CD4-positive, alpha-beta T cell (primary cell): Measurements from ENCODE around the gene ACACB. TPM values are rescaled to one million over a fixed set of nuclear protein-coding genes. Genes with fewer than 3 reads are reported as not detected.

Experiments
- ATAC-seq: fragments of 200-7000 bp; cut with Tn5 transposase; one replicate; pipeline ENCODE4 v1.10.0; 2022; ENCODE audit warnings: mild to moderate bottlenecking; ENCODE audit not compliant: poor library complexity
- CTCF ChIA-PET: fragments of 350-600 bp; sonication (Branson Sonifier 250); formaldehyde crosslinking; loops from one replicate; lab custom pipeline; 2021; ENCODE audit warnings: antibody characterized with exemption, inconsistent platforms; lab: Charles Lee
- POLR2A ChIA-PET: fragments of 350-600 bp; sonication (Branson Sonifier 250); formaldehyde crosslinking; loops from one replicate; lab custom pipeline; 2021; ENCODE audit warnings: antibody characterized with exemption, inconsistent platforms; lab: Charles Lee
- DNase-seq, 14 experiments: peaks; one replicate each; pipeline ENCODE4 v3.0.0-alpha.2; 2013 to 2020; ENCODE audit warnings: mixed read lengths in 2 of 14
- H3K27ac ChIP-seq, 2 donors: one replicate each; pipeline versions ENCODE4 v1.5.1 to v1.7.0; 2013; ENCODE audit warnings: low read length in 2 of 2, low read depth in 1 of 2, mild to moderate bottlenecking in 1 of 2
- H3K27me3 ChIP-seq, 2 experiments: 1 replicate in 1 of 2; 2 replicates in 1 of 2; pipeline versions ENCODE4 v1.6.1 to v1.7.0; 2013; ENCODE audit warnings: low read length in 2 of 2, control low read depth in 1 of 2, mild to moderate bottlenecking in 1 of 2, moderate library complexity in 1 of 2; ENCODE audit not compliant: insufficient read depth in 2 of 2, control insufficient read depth in 1 of 2
- H3K36me3 ChIP-seq: one replicate; pipeline ENCODE4 v1.6.1; 2013; ENCODE audit warnings: low read length, control low read depth; ENCODE audit not compliant: insufficient read depth
- H3K4me1 ChIP-seq: one replicate; pipeline ENCODE4 v1.6.1; 2013; ENCODE audit warnings: low read length, control low read depth; ENCODE audit not compliant: insufficient read depth
- H3K4me3 ChIP-seq: one replicate; pipeline ENCODE4 v1.5.1; 2013; ENCODE audit warnings: mild to moderate bottlenecking, low read length, moderate library complexity
- H3K9me3 ChIP-seq, 2 experiments: 1 replicate in 1 of 2; 2 replicates in 1 of 2; pipeline versions ENCODE4 v1.6.1 to v1.7.0; 2013; ENCODE audit warnings: low read length in 2 of 2, mild to moderate bottlenecking in 2 of 2, control low read depth in 1 of 2, moderate library complexity in 1 of 2; ENCODE audit not compliant: control insufficient read depth in 1 of 2, insufficient read depth in 1 of 2
- H3K27ac Mint-ChIP-seq: one replicate; pipeline ENCODE4 v1.8.0; 2020; ENCODE audit warnings: mixed read lengths
- H3K27me3 Mint-ChIP-seq: one replicate; pipeline ENCODE4 v1.8.0; 2021; ENCODE audit warnings: mixed read lengths
- H3K36me3 Mint-ChIP-seq: one replicate; pipeline ENCODE4 v1.8.0; 2021; ENCODE audit warnings: low read depth, mixed read lengths
- H3K4me1 Mint-ChIP-seq: one replicate; pipeline ENCODE4 v1.8.0; 2021; ENCODE audit warnings: low read depth, mixed read lengths
- H3K4me3 Mint-ChIP-seq: one replicate; pipeline ENCODE4 v1.8.0; 2020; ENCODE audit warnings: mild to moderate bottlenecking, mixed read lengths
- H3K9me3 Mint-ChIP-seq: one replicate; pipeline ENCODE4 v1.8.0; 2020; ENCODE audit warnings: mixed read lengths
- CTCF ChIP-seq: fragments of 200-600 bp; IDR thresholded peaks from one replicate; pipeline ENCODE4 v1.8.0; 2022; ENCODE audit warnings: antibody characterized with exemption, mild to moderate bottlenecking
- intact Hi-C, 2 experiments: fragments of 100-400 bp; cut with DNase I in 1 of 2; cut with micrococcal nuclease in 1 of 2; formaldehyde crosslinking; loops; one replicate each; pipeline versions ENCODE4 v1.15.1 to v1.9.0; 2023 to 2025; cut with DNase I, micrococcal nuclease
- total RNA-seq, 174 experiments: library from RNA in 2 of 174; stranded (reverse) in 2 of 174; gene quantifications; one replicate each; pipeline ENCODE4 v1.2.3 and lab custom pipeline; 2021 to 2026

ACACB gene
- total RNA-seq, 2 experiments from 2014 or later = 30.3 to 32.2 TPM

GRCh38 chr12:109305547-109305946 lies 189.2 kb downstream of the ACACB start:
- Mint-ChIP-seq H3K36me3 (no peaks in the 10 kb centered on the region), H3K4me3 (no peak overlapping the region), H3K9me3 (no peaks in the 10 kb centered on the region), H3K27me3 (peaks cover 69% of the 10 kb centered on the region), H3K4me1 (no peaks in the 10 kb centered on the region), H3K27ac (no peak overlapping the region)
- Histone ChIP-seq H3K27ac (no peak overlapping the region), H3K4me3 (no peak overlapping the region), H3K4me1 (peaks cover 14% of the 10 kb centered on the region), H3K9me3 (no peaks in the 10 kb centered on the region), H3K27me3 (peaks cover 44 to 46% of the 10 kb centered on the region in 2 experiments), H3K36me3 (no peaks in the 10 kb centered on the region)
- ChIA-PET POLR2A (no interaction called here), CTCF (no interaction called here)
- ATAC-seq = no peak
- DNase-seq = no peak
- intact Hi-C loops = no loop called here
- TF ChIP-seq CTCF = no peak

DNA sequence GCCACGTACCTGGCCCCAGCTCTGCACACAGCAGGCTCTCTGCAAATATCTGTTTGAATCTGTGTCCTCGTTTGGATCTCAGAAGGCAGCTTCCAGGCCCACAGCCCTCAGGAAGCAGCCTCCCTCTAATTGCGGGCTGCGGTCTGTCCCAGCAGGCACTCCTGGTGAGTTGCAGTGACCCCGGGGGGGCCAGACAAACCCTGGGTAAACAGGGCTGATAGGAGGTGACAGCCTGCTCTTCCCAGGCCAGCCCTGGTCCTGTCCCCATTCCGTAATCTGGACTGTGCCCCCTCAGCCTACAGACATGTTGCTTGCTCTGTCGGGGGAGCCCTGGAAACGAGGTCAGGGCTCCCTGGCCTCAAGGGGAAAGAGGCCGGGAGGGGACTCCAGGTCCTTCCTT lies 190.7 kb downstream of the ACACB start:
- H3K27ac ChIP-seq = no peak overlapping the region
- peaks cover 78% of the 10 kb centered on the region for H3K27me3 Mint-ChIP-seq
- no peak overlapping the region for H3K27ac Mint-ChIP-seq
- H3K9me3 ChIP-seq = no peaks in the 10 kb centered on the region
- peaks cover 15% of the 10 kb centered on the region for H3K4me1 ChIP-seq
- no peaks in the 10 kb centered on the region for H3K36me3 Mint-ChIP-seq
- DNase-seq (no peak), ATAC-seq (no peak)
- ChIA-PET POLR2A (no interaction called here), CTCF (no interaction called here)
- no peaks in the 10 kb centered on the region for H3K9me3 Mint-ChIP-seq
- no peaks in the 10 kb centered on the region for H3K4me1 Mint-ChIP-seq
- no peak for TF ChIP-seq CTCF
- no peaks in the 10 kb centered on the region for H3K36me3 ChIP-seq
- H3K27me3 ChIP-seq = peaks cover 50 to 52% of the 10 kb centered on the region in 2 experiments
- intact Hi-C loops = no loop called here
- H3K4me3 ChIP-seq = no peak overlapping the region
- no peak overlapping the region for H3K4me3 Mint-ChIP-seq

- ChIA-PET POLR2A (no interaction called here), CTCF (no interaction called here)
- Mint-ChIP-seq H3K27me3 (peaks cover 74% of the 10 kb centered on the region), H3K4me3 (peak within 1 kb of the TSS; percentile 69), H3K36me3 (no peaks in the 10 kb centered on the region), H3K27ac (no peak within 1 kb of the TSS), H3K4me1 (no peaks in the 10 kb centered on the region), H3K9me3 (no peaks in the 10 kb centered on the region)
- H3K27me3 ChIP-seq = peaks cover 50 to 53% of the 10 kb centered on the region in 2 experiments
- H3K4me3 ChIP-seq = peak within 1 kb of the TSS; percentile 26
- TF ChIP-seq CTCF = no peak
- no peaks in the 10 kb centered on the region for H3K9me3 ChIP-seq
- intact Hi-C loops = no loop called here
- DNase-seq (no peak), ATAC-seq (no peak)
- peaks cover 15% of the 10 kb centered on the region for H3K4me1 ChIP-seq
- H3K27ac ChIP-seq = no peak within 1 kb of the TSS
- no peaks in the 10 kb centered on the region for H3K36me3 ChIP-seq
These were observed 192.4 kb downstream of the ACACB start, which contains the start of gene FOXN4 for GRCh38 chr12:109308534-109309380. Gene FOXN4, minus strand, starts transcription at chr12:109309284. Its CDS starts 963 bp downstream, at chr12:109308321.
